DMS114 treated with DMSO at 0.1 percent for 48 hours (cell line): Measurements from ENCODE around the gene CXorf65.
A peak's percentile ranks its signal among the peaks of the same experiment; 100 is the strongest.

Source experiments
- DNase-seq: peaks from one replicate; lab custom pipeline; 2025; ENCODE audit not compliant: unreplicated experiment; lab: John Stamatoyannopoulos, UW

The CXorf65 gene

DNA sequence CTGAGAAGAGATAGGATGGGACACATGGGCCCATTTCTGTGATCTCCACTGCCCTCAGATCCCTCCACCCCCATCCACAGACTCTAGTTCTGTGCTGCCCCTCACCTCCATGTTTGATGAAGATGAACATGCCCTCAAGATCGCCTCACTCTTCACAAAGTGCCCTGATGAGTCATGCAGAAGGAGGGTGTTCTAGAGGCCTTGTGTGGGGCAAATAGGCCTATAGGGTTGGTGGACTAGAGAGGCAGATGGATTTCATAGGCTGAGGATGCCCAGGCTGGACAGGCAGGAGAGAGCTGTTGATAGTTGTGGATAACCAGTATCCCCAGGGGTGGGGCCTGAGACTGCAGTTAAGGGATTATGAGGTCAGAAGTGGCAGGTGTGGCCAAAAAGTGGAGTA is at the start of gene CXorf65:
Gene CXorf65 (minus strand): TSS at position 314 of the 400 bp plus-strand sequence. CDS start 184 bp downstream, at position 130.
- no peak for DNase-seq

DNA sequence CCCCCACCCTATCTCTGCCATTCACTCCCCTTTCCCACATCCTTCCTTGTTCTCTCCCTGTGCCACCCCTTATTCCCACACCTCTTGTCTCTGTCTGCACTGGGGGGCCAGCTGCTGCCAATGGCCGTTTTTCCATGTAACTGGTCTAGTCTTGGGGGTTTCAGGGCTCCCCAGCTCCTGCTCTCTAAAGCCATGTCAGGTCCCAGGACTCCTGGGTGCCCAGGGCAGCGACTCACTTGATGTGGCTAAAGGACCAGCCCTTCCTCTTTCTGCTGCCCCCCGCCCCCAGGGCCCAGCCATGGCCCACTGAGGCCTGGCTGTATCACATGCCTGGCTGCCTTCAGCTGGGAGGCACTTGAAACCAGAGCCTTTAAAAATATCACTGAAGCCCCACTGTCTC is 48.1 kb upstream of the CXorf65 start:
- DNase-seq: no peak

DNA sequence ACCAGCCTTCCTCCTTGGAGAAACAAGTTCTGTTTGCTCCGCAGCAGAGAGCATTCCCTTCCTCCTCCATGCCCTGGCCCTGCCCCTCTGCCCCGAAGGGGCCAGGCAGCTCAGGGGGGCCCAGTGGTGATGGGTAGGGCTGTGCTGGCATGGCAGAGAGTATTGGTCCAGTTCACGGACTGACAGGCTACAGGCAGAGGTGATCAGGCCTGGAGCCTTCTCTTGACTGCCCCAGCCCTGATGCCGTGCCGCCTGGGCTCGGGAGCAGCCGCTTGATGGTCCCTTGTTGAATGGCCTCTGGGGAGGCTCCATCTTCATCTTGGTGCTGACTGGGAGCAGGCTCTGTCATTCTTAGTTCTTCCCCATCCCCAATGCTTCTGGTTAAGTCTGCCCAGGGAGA is 47.7 kb upstream of the CXorf65 start:
- no peak for DNase-seq

DNA sequence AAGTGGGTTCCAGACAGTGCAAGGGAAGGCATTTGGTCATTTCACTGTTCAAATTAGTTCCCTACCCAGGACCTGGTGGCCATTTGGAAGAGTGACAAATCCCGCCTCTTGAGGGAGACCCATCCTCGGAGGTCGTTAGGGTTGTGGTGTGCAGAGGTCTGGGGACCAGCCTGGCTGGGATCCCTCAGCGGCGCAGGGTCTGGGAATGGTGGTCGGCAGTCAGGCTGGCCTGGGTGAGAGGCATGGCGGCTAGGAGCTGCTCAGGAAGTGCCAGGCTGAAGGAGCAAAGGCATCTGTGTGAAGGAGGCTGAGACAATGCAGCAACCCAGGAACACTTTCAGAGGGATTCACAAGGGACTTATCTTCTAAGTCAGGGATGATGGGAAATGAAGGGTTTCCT is 44.8 kb upstream of the CXorf65 start:
- no peak for DNase-seq

DNA sequence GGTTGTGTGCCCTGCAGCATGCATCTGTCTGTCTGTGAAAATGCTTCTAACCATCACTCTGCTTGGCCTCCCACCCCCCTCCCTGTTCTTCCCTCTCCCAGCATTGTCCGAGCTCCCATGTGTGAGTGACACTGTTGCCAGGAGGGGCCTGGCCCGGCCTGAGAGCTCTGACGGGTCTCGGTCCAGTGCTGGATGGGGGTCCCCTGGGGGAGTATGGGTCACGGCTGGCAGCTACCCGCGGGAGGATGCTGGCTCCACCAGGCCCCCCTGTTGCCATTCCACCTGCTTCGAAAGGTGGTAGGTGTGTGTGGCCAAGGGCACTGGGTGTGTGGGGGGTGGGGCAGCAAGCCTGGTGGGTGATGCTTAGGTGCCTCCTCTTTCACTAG is 41.7 kb upstream of the CXorf65 start:
- no peak for DNase-seq

DNA sequence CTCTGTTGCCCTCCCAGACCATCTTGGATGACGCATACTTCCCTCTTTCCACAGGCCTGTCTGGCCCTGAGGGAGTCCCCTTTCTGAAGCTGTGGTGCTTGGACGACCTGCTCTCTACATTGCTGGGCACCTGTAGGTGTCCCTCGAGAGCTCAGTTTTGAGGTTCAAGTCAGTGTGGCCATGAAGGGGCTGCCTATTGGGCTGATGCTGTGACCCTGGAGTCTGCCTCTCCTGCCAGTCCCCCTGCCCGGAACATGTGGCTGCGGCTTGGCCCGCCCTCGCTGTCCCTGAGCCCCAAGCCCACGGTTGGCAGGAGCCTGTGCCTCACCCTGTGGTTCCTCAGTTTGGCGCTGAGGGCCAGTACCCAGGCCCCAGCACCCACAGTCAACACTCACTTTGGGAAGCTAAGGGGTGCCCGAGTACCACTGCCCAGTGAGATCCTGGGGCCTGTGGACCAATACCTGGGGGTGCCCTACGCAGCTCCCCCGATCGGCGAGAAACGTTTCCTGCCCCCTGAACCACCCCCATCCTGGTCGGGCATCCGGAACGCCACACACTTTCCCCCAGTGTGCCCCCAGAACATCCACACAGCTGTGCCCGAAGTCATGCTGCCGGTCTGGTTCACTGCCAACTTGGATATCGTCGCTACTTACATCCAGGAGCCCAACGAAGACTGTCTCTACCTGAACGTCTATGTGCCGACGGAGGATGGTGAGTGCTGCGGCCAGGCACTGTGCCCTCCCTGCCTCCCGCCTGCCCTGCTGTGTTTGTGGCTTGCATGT is 41.1 kb upstream of the CXorf65 start:
- no peak for DNase-seq

DNA sequence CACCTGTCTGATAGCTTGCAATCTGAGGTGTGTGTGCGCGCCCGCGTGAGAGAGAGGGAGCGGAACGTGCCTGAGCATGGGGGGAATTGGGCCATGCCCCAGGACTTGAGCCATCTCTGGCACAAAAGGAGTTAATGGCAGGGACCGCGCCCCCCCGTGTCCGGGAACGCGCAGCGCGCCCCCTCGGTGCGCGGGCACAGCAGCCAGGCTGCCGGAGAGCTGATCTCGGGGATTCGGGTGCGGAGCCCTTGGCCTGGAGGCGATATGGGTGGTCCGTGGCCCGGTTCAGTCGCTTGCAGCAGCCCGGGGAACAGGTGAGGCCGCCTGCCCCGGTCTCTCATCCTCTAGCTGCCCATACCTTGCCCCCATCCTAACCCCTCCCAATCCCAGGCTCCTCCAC is 38.1 kb upstream of the CXorf65 start, which contains the start of gene NLGN3:
Gene NLGN3 (plus strand): TSS at position 191 of the 400 bp plus-strand sequence. CDS start 2,909 bp downstream, outside the sequence.
- no peak for DNase-seq

DNA sequence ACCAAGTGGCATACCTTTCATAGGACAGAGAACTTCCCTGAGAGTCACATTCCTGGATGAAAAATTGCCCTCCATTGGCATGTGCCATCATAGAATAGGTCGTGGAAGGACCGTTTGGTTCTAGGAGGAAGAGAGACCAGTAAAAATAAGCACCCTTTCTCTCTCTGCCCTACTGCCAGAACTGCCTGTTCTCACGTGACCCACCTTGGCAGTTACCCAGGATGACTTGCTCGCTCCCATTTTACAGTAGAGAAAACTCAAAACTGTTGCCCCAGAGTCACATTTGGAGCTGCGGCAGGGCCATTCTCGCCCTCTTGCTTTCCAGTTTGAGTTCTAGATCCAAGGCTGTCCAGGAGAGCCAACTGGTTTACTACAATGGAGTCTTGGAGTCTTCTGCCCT is 37.0 kb upstream of the CXorf65 start:
- no peak for DNase-seq

DNA sequence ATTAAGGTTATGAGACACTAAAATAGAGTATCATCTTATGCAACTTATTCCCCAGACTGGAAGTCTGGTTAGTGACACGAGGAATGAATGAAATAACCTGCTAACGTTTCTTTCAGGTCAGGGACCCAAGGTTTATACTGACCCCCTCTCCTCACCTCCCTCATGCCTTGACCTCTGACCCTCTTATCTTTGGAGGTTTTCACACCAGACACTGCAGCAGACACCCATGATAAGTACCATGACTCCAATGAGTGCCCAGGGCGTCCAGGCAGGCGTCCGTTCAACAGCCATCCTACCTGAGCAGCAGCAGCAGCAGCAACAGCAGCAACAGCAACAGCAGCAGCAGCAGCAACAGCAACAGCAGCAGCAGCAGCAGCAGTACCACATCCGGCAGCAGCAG is 33.9 kb upstream of the CXorf65 start:
- no peak for DNase-seq

DNA sequence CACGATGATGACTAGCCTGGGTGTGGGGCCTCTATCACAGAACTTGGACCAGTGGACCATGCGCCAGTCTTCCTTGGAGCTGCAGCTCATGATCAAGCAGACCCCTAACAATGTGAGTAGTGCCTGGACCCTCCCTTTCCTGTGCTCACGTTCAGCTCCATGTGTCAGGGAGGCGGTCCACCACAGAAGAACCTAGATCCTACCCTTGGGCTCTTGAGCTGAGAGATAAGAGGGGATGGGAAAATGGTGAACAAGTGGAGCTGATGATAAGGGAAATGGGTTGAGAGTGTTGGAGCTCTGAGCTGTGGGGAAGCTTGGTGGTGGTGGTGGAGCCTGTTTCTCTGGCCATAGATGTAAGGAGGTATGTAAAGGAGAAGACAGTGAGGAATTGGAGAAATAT is 25.0 kb upstream of the CXorf65 start:
- DNase-seq: no peak

DNA sequence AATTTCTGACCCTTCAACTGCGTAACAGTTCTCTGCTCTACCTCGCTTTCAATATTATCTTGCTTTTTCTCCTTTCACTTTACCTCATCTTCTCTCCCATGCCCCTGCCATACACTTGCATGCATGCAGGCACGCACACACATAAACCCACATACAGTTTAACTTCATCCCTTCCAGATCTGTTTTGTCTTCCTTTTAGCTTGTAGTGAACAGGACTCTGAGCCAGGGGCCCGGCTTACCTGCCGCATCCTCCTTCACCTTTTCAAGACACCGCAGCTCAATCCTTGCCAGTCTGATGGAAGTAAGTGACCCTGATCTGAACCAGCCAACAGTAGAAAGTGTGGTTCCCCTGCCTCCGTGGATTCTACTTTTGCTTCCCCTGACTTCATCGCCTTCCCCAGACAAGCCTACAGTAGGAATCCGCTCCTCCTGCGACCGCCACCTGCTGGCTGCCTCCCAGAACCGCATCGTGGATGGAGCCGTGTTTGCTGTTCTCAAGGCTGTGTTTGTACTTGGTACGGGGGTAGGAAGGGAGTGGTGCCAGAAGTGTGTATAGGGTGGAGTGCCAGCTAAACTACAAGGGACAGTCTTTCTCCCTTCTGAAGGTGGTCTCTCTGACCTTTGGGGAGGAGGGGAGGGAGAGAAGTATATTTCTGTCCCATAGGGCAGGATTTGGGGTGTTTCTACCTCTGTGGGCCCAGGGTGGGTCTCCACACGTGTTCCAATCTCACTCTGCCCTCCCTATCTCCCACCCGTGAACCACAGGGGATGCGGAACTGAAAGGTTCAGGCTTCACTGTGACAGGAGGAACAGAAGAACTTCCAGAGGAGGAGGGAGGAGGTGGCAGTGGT is 22.6 kb upstream of the CXorf65 start:
- DNase-seq: peak; percentile 26

DNA sequence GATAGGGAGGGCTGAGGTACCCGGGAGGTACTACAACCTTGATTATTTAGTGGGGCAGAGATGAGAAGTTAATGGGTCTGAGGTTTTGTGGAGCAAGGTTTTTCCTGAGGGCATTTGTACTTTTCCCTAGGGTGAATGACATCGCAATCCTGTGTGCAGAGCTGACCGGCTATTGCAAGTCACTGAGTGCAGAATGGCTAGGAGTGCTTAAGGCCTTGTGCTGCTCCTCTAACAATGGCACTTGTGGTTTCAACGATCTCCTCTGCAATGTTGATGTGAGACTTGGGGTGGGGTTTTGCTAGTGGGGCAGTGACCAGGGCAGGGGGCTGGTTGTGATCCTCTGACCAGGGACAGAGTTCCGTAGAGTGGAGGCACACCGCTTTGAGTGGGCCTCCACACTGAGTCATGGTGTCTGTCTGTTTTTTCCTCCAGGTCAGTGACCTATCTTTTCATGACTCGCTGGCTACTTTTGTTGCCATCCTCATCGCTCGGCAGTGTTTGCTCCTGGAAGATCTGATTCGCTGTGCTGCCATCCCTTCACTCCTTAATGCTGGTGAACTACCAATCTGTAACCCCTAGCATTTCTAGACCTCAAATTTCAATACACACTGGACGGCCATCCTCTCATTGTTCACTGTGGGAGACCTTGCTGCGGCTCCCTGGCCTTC is 21.8 kb upstream of the CXorf65 start:
- no peak for DNase-seq

DNA sequence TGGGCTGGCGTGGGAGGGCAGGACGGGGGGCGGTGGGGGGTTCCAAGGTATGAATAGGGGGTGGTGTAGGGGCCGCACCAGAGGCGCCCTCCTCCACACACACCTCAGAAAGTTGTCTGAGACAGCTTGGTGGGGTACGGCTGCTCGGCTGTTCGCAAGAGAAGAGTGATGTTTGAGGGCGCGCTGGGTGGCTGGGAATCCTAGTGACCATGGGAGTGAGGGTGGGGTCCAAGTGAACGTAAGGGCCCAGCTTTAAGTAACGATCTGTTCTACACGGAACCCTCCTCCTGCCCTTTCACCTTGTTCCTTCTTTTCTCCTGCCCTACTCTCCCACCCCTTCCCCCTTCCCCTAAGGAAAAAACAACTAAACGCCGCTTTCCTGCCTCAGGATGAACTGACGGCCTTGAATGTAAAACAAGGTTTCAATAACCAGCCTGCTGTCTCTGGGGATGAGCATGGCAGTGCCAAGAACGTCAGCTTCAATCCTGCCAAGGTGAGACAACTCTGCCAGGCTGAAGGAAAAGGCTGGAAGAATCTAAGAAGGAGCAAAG is 12.5 kb upstream of the CXorf65 start:
- no peak for DNase-seq

DNA sequence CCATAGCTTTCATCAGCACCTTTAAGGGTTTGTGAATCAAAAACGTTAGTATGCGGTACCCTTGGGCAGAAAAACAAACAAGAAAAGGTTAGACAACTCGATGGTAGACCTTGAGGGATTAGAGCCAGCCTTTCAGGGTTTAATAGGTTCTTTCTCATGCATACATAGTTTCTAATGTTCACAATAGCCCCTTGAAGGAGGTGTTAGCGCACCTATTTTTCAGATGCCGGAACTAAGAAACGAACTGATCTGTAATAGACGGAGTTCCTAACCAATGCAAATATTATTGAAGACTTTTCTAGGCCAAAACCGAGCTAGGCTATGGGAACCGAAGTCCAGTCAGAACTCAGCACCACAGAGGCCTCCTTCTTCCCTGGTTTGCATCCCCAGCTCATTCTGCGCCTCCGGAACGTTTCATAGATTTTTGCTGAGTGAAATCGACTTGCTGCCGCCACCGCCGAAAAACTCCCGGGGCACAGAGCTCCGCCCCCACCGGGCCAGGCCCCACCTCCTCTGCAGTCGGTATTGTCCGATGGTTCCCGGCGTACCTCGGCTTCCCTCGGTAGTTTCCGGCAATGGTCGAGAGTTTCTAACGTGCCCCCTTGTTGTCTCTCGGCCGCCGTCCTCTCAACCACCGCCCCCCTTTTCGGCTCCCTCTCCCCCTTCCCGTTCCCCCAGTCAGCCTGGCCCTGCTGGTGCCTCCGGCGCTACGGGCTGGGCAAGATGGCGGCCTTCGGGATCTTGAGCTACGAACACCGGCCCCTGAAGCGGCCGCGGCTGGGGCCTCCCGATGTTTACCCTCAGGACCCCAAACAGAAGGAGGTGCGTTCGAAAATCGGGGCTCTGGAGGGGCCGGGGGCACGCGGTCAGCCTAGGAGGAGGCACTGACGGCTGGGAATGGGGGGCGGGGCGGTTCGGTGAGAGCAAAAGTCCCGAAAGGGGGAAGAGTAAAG is 11.8 kb upstream of the CXorf65 start, which contains the start of gene MED12:
Gene MED12 (plus strand): TSS at position 565 of the 953 bp plus-strand sequence. CDS start 159 bp downstream, at position 724.
- peak; percentile 63 for DNase-seq

DNA sequence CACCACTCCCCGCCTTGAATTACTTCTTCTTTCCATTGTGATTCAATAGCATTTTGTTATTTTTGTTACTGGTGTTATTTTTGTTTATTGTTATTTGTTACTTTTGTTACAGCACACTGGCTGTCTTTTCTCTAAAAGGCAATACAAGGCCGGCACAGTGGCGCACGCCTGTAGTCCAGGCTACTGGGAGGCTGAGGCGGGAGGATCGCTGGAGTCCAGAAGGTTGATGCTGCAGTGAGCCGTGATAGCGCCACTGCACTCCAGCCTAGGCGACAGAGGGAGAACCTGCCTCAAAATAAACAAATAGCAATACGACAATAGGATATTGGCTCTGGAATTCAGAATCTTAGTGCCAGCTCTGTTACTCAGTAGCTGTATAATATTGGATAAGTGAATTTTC is 10.8 kb upstream of the CXorf65 start:
- DNase-seq: no peak

DNA sequence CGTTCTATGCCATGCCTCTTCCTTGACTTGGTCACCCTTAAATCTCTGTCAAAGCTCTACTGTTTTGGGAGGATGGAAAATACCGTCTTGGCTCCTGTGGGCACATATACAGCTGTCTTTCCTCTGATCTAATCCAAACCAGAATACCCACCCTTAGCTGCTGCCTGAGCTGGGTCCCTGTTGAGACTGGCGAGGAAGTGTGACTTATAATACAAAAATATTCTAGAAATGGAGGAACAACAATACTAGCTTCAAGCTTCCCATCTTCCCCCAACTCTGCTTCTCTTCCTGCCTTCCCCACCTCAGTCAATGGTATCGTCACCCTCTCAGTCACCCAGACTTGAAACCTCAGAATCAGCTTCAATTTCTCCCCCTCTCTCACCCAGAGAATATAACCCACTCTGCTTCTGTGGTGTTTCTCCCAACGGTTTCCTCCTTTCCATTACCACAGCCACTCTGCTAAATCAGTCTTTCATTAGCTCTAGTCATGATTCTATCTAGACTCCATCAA is 5.4 kb upstream of the CXorf65 start:
- DNase-seq: no peak

DNA sequence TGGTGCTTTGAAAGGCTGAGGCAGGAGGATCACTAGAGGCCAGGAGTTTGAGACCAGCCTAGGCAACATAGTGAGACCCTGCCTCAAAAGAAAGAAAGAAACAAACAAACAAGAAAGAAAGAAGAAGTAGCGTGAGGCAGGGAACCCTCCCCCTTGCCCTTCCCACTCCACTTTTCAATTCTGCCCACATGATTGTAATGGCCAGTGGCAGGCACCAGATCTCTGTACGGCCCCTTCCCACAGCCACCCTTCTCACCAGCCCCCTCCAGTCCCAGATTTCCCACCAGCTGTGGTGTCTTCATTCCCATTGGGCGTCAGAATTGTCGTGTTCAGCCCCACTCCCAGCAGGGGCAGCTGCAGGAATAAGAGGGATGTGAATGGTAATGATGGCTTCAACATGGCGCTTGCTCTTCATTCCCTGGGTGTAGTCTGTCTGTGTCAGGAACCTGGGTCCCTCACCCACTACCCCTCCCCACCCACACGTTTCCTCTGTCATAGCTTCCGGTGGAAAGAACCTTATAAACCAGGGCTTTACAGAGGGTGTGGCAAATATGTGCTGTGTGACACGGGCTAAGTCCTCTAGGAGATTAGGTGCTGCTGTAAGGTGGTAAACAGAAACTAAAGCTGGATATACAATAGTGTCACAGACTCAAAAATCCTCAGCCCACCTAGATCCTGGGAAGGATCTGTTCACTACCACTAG is 4.8 kb upstream of the CXorf65 start, which contains the start of gene IL2RG:
Gene IL2RG (minus strand): TSS at position 437 of the 703 bp plus-strand sequence. CDS start 38 bp downstream, at position 399.
- DNase-seq: no peak

DNA sequence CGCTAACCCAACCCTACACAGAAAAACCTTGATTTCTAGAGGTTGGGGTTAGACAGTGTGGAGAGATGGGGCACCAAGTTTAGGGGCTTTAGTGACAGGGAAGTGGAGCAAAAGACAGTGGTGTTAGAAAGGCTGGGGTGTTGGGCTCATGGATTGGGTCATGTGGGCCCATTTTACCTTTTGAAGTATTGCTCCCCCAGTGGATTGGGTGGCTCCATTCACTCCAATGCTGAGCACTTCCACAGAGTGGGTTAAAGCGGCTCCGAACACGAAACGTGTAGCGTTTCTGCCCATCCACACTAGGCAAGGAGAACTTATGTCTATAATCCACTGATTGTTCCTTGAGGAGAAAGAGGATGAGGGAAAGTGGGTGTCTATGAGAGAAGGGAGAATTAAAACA is 2.5 kb upstream of the CXorf65 start:
- no peak for DNase-seq

DNA sequence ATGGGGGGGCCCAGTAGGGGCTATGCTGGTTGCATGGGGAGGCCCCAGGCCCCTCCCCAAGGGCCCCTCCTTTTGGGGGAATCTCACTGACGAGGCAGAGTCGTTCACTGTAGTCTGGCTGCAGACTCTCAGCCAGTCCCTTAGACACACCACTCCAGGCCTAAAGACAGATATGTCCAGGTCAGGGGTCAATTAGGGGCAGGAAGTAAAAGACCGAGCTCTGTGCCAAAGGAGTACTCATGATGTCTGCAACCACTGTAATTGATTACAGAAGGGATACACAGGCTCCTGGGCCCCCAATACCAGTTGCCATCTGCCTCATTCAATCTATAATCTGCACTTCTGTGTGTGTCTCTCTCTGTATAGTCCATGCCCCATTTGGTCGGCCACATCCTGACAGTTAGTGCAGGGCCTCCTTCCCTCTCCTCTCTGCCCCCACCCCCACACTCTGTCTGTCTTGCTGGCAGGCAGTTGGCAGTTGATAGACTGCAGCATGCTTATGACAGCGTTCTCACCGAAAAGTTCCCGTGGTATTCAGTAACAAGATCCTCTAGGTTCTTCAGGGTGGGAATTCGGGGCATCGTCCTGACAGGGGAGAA is 1.3 kb upstream of the CXorf65 start:
- no peak for DNase-seq
